ENCODE results near the gene SEC22B. TPM values are rescaled to one million over a fixed set of nuclear protein-coding genes. Genes with fewer than 3 reads are reported as not detected.
"Not testable (repeated sequence)": the region's sequence is repeated elsewhere in the genome, so short reads cannot be mapped to it uniquely, and the experiment has no call there.

Gene SEC22B
- total RNA-seq, 1 experiment from 2014 or later, result 25.1 TPM

DNA sequence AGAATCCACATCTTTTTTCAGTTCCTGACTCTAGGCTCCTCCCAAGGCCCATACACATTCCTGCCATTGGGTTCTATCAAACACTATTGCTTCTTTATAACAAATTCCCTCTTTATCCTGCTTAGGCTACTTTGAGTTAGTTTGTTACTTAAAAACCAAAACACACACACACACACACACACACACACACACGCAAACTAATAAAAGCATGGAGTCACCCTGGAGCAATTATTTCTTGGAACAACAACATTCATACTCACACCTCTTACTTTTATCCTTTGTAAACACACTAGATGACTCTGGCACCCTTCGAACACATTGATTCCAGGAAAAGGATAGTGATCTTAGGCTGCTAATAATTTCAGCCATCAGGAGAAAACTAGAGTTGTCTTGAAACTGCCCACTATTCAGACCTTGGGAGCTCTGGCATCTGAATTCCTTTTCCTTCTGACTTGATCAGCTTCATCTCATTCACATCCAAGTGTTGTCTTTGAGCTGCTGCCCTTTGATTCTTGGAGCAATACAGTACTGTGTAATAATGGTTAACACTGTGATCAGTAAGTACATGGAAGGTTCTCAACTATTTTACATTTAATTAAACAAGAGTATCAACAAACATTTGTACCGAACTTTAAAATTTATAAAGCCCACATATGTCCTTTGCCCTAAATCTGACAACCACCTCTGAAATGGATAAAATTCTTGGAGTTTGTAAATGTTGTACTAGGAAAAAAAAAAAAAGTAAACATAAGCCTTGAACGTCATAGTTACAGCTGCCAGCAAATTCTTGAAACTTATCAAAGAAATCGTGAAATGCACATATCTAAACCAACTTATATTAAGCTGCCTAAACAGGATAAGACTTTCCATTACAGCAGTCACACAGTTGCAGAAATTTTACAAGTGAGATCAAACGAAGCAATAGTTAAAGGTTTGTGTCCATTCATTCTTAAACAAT is 2.8 kb upstream of the SEC22B start:
- H3K4me3 ChIP-seq, result no peak overlapping the region
- H4K20me1 ChIP-seq (ENCODE audit: insufficient read depth), result no peaks in the 10 kb centered on the region
- ChIA-PET CTCF (no interaction called here), POLR2A (ENCODE audit: unreplicated experiment) (no interaction called here)
- H3K27me3 ChIP-seq (ENCODE audit: insufficient read depth, low read depth), result no peaks in the 10 kb centered on the region
- peaks cover 13% of the 10 kb centered on the region for H3K79me2 ChIP-seq (ENCODE audit: low read depth)
- H3K27ac ChIP-seq, result no peak overlapping the region
- H3K9me2 ChIP-seq (ENCODE audit: insufficient read depth), result no peaks in the 10 kb centered on the region
- no peak overlapping the region for H3K4me2 ChIP-seq
- peak in 1 of 2 experiments; percentile 34 for DNase-seq
- intact Hi-C loops (cut with micrococcal nuclease; ENCODE audit: unreplicated experiment), result no loop called here
- H3K9me3 ChIP-seq (ENCODE audit: insufficient read depth, low read depth), result no peaks in the 10 kb centered on the region
- H3F3A ChIP-seq (ENCODE audit: insufficient read depth, low read depth), result peaks cover 8% of the 10 kb centered on the region
- TF ChIP-seq, protein P1, sequence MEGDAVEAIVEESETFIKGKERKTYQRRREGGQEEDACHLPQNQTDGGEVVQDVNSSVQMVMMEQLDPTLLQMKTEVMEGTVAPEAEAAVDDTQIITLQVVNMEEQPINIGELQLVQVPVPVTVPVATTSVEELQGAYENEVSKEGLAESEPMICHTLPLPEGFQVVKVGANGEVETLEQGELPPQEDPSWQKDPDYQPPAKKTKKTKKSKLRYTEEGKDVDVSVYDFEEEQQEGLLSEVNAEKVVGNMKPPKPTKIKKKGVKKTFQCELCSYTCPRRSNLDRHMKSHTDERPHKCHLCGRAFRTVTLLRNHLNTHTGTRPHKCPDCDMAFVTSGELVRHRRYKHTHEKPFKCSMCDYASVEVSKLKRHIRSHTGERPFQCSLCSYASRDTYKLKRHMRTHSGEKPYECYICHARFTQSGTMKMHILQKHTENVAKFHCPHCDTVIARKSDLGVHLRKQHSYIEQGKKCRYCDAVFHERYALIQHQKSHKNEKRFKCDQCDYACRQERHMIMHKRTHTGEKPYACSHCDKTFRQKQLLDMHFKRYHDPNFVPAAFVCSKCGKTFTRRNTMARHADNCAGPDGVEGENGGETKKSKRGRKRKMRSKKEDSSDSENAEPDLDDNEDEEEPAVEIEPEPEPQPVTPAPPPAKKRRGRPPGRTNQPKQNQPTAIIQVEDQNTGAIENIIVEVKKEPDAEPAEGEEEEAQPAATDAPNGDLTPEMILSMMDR (conservative IDR thresholded peaks at IDR 0.05), result no peak
- TF ChIP-seq EZH2 (IDR thresholded peaks at IDR 0.05; ENCODE audit: low read depth), result no peak
- H3K36me3 ChIP-seq (ENCODE audit: low read depth), result no peaks in the 10 kb centered on the region
- BruUV-seq (replicated peaks), result no TSS peak
- 0 out of 2 replicates have a peak overlapping the region, but pooled peaks have one; percentile 14 for H2AFZ ChIP-seq
- peaks cover 6% of the 10 kb centered on the region; the same call in 1 of the 2 replicates for H3K4me1 ChIP-seq (replicated peaks; ENCODE audit: insufficient read depth)

DNA sequence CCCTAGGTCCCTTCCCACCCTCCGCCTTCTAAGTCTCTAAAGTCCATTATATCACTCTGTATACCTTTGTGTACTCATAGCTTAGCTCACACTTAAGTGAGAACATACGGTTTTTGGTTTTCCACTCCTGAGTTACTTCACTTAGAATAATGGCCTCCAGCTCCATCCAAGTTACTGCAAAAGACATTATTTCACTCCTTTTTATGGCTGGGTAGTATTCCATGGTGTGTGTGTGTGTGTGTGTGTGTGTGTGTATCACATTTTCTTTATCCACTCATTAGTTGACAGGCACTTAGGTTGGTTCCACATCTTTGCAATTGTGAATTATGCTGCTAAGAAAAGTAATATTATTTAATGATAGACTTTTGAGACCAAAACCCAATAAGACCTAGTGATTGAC is 1.7 kb upstream of the SEC22B start:
- H3K27ac ChIP-seq; DNase-seq; H2AFZ ChIP-seq; H3K4me1 ChIP-seq (replicated peaks; ENCODE audit: insufficient read depth); H3K9me2 ChIP-seq (ENCODE audit: insufficient read depth); intact Hi-C loops (cut with micrococcal nuclease; ENCODE audit: unreplicated experiment); H3K9me3 ChIP-seq (ENCODE audit: insufficient read depth, low read depth); CTCF ChIA-PET; H3K27me3 ChIP-seq (ENCODE audit: insufficient read depth, low read depth); H3K4me3 ChIP-seq; H3K36me3 ChIP-seq (ENCODE audit: low read depth); H3F3A ChIP-seq (ENCODE audit: insufficient read depth, low read depth); H4K20me1 ChIP-seq (ENCODE audit: insufficient read depth); BruUV-seq (replicated peaks); POLR2A ChIA-PET (ENCODE audit: unreplicated experiment); H3K4me2 ChIP-seq: not testable (repeated sequence)
- peaks cover 15% of the 10 kb centered on the region for H3K79me2 ChIP-seq (ENCODE audit: low read depth)

DNA sequence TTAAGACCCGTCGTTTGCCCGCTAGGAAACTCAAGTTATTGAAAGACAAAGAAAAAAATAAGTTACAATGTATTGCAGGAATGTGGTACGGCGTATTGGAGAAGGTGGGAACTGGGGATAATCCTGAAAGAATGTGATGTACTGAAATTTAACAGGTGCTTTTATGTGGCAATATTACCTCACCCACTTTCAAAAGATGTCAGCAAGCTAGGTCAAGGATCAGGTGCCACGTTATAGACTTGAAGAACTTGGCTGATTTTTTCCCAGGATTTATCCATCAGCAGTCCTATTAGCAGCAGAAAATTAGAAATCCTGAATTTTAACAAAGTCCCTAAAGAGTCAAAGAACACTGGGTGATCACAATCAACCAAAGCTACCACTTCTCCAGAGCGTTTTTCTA is 632 bp downstream of the SEC22B start:
- H3K9me2 ChIP-seq (ENCODE audit: insufficient read depth); intact Hi-C loops (cut with micrococcal nuclease; ENCODE audit: unreplicated experiment); H3K9me3 ChIP-seq (ENCODE audit: insufficient read depth, low read depth); H3K36me3 ChIP-seq (ENCODE audit: low read depth); H3K4me1 ChIP-seq (replicated peaks; ENCODE audit: insufficient read depth); H3K27me3 ChIP-seq (ENCODE audit: insufficient read depth, low read depth); H4K20me1 ChIP-seq (ENCODE audit: insufficient read depth); H3F3A ChIP-seq (ENCODE audit: insufficient read depth, low read depth): not testable (repeated sequence)
- DNase-seq, result peak in 1 of 2 experiments; percentile 72
- CTCF ChIA-PET, result interaction anchor here (0.6 kb wide), 1 partner anchor 626 kb away, joined by 3 read pairs; no protein-coding TSS in a partner anchor
- H3K27ac ChIP-seq, result peak overlapping the region; percentile 87
- peak overlapping the region; percentile 89 for H2AFZ ChIP-seq
- BruUV-seq (replicated peaks), result TSS peak; percentile 89
- H3K79me2 ChIP-seq (ENCODE audit: low read depth), result peaks cover 18% of the 10 kb centered on the region
- H3K4me2 ChIP-seq, result peak overlapping the region; percentile 98
- peak overlapping the region; percentile 84 for H3K4me3 ChIP-seq
- POLR2A ChIA-PET (ENCODE audit: unreplicated experiment), result interaction anchor here (0.6 kb wide), 1 partner anchor 379 kb away, joined by 5 read pairs; no protein-coding TSS in a partner anchor

DNA sequence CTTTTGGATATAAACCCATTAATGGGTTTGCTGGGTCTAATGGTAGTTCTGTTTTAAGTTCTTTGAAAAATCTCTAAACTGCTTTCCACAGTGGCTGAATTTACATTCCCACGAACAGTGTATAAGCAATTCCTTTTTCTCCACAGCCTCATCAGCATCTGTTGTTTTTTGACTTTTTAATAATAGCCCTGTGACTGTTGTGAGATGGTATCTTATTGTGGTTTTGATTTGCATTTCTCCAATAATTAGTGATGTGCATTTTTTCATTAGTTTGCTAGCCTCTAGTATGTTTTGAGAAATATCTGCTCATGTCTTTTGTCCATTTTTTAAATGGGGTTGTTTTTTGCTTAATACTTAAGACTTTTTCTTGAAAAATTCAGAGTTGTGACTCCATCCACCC is 11.6 kb downstream of the SEC22B start:
- H3K4me3 ChIP-seq; H3F3A ChIP-seq (ENCODE audit: insufficient read depth, low read depth); H3K27ac ChIP-seq; CTCF ChIA-PET; POLR2A ChIA-PET (ENCODE audit: unreplicated experiment); H4K20me1 ChIP-seq (ENCODE audit: insufficient read depth); DNase-seq; H3K27me3 ChIP-seq (ENCODE audit: insufficient read depth, low read depth); intact Hi-C loops (cut with micrococcal nuclease; ENCODE audit: unreplicated experiment); H3K79me2 ChIP-seq (ENCODE audit: low read depth); H2AFZ ChIP-seq; H3K4me2 ChIP-seq; H3K9me2 ChIP-seq (ENCODE audit: insufficient read depth); H3K9me3 ChIP-seq (ENCODE audit: insufficient read depth, low read depth); BruUV-seq (replicated peaks); H3K4me1 ChIP-seq (replicated peaks; ENCODE audit: insufficient read depth): not testable (repeated sequence)
- H3K36me3 ChIP-seq (ENCODE audit: low read depth), result peaks cover 10% of the 10 kb centered on the region

DNA sequence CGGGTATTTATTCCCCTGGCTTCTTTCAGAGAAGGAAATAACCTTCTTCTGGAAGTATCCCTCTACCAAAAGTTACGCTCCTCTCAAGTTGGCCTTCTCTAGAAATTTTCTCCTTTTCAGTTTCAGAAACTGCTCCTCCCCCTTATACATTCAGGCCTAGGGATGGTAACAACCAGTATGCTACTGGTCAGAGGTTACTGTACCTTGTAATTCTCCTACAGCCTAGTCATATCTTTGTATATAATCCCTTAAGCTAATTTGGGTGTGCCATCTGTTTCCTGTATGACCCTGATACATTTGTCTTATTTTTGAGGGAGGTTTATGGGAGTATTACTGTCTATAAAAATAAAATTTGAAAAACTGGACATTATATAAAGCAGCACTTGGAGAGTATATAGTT is 14.3 kb downstream of the SEC22B start:
- CTCF ChIA-PET; H3K4me3 ChIP-seq; H3K27ac ChIP-seq; POLR2A ChIA-PET (ENCODE audit: unreplicated experiment); H3K27me3 ChIP-seq (ENCODE audit: insufficient read depth, low read depth); H3K9me2 ChIP-seq (ENCODE audit: insufficient read depth); H3K4me2 ChIP-seq; DNase-seq; BruUV-seq (replicated peaks); intact Hi-C loops (cut with micrococcal nuclease; ENCODE audit: unreplicated experiment); H3K79me2 ChIP-seq (ENCODE audit: low read depth); H2AFZ ChIP-seq; H3F3A ChIP-seq (ENCODE audit: insufficient read depth, low read depth); H4K20me1 ChIP-seq (ENCODE audit: insufficient read depth); H3K4me1 ChIP-seq (replicated peaks; ENCODE audit: insufficient read depth); H3K9me3 ChIP-seq (ENCODE audit: insufficient read depth, low read depth): not testable (repeated sequence)
- H3K36me3 ChIP-seq (ENCODE audit: low read depth), result peaks cover 12% of the 10 kb centered on the region

DNA sequence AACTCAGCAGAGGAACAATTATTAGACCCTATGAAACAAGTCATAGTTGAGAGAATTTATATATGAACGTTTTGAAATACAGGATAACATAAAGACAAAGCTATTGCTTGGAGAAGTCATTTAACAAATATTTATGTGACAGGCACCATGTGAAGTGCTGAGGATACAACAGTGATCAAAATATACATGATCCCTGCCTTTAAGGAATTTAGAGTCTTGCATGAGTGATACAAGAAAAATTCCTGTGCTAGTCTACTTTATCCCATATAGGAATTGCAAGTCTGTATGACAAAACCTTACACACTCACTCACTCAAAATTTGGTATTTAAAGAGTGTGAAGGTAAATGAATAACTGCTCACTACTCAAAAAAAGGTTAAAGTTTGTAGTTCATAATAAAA is 17.8 kb downstream of the SEC22B start:
- intact Hi-C loops (cut with micrococcal nuclease; ENCODE audit: unreplicated experiment); H3K4me3 ChIP-seq; H3K27ac ChIP-seq; DNase-seq; H3K9me3 ChIP-seq (ENCODE audit: insufficient read depth, low read depth); H4K20me1 ChIP-seq (ENCODE audit: insufficient read depth); BruUV-seq (replicated peaks); H2AFZ ChIP-seq; H3K79me2 ChIP-seq (ENCODE audit: low read depth); POLR2A ChIA-PET (ENCODE audit: unreplicated experiment); H3K4me1 ChIP-seq (replicated peaks; ENCODE audit: insufficient read depth); CTCF ChIA-PET; H3K27me3 ChIP-seq (ENCODE audit: insufficient read depth, low read depth); H3K4me2 ChIP-seq; H3F3A ChIP-seq (ENCODE audit: insufficient read depth, low read depth); H3K9me2 ChIP-seq (ENCODE audit: insufficient read depth): not testable (repeated sequence)
- H3K36me3 ChIP-seq (ENCODE audit: low read depth), result peaks cover 11% of the 10 kb centered on the region
